Measurements from ENCODE around the gene KCNQ2. TPM values are rescaled to one million over a fixed set of nuclear protein-coding genes. Genes with fewer than 3 reads are reported as not detected.

The KCNQ2 gene
- total and polyA plus RNA-seq, 4 donors = not detected

DNA sequence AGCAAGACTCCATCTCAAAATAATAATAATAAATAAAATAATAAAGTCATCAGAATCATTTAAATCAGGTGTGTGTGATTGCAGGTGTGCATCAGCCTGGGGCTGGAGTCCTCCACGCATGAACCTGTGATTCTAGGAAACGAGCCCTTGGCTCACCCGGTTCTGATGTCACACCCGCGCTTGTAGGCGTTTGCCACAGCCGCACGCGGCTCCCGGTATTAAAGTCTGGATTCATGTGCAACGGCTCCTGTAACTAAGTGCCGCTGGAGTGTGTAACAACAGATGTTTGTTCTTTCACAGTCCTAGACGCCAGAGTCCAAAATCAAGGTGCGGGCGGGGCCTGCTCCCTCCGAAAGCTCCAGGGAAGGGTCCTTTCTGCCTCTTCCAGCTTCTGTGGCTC is 45.2 kb downstream of the KCNQ2 start:
- Histone ChIP-seq H3K27ac (ENCODE audit: low read depth in 1 of 2, low read length in 2 of 2) (no peak overlapping the region), H3K36me3 (ENCODE audit: control insufficient read depth in 4 of 4, insufficient read depth in 3 of 4, low read depth in 1 of 4, low read length in 3 of 4) (no peaks in the 10 kb centered on the region), H3K9me3 (ENCODE audit: control insufficient read depth in 4 of 4, low read length in 3 of 4) (no peaks in the 10 kb centered on the region), H3K4me1 (ENCODE audit: control insufficient read depth in 4 of 4, insufficient read depth in 4 of 4, low read length in 3 of 4) (no peaks in the 10 kb centered on the region), H3K4me3 (ENCODE audit: low read depth in 1 of 3, low read length in 3 of 3) (no peak overlapping the region), H3K27me3 (ENCODE audit: control insufficient read depth in 4 of 4, insufficient read depth in 4 of 4, low read length in 3 of 4) (peaks cover 0 to under 1% (median 0%) of the 10 kb centered on the region in 4 donors), H3K9ac (ENCODE audit: low read depth in 1 of 2, low read length in 2 of 2) (no peak overlapping the region)
- no peak for DNase-seq (ENCODE audit: low spot score)
- TF ChIP-seq FOXA2 (IDR thresholded peaks at IDR 0.05) = no peak
- TF ChIP-seq JUND (IDR thresholded peaks at IDR 0.05) = no peak
- TF ChIP-seq TAF1 (conservative IDR thresholded peaks at IDR 0.05) = no peak
- no peak for TF ChIP-seq SP1 (IDR thresholded peaks at IDR 0.05)
- TF ChIP-seq, protein P1, sequence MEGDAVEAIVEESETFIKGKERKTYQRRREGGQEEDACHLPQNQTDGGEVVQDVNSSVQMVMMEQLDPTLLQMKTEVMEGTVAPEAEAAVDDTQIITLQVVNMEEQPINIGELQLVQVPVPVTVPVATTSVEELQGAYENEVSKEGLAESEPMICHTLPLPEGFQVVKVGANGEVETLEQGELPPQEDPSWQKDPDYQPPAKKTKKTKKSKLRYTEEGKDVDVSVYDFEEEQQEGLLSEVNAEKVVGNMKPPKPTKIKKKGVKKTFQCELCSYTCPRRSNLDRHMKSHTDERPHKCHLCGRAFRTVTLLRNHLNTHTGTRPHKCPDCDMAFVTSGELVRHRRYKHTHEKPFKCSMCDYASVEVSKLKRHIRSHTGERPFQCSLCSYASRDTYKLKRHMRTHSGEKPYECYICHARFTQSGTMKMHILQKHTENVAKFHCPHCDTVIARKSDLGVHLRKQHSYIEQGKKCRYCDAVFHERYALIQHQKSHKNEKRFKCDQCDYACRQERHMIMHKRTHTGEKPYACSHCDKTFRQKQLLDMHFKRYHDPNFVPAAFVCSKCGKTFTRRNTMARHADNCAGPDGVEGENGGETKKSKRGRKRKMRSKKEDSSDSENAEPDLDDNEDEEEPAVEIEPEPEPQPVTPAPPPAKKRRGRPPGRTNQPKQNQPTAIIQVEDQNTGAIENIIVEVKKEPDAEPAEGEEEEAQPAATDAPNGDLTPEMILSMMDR (IDR thresholded peaks at IDR 0.05; ENCODE audit: low read depth, low read length, missing input control) = no peak
- no peak for TF ChIP-seq RXRA (IDR thresholded peaks at IDR 0.05)
- TF ChIP-seq, protein P2, sequence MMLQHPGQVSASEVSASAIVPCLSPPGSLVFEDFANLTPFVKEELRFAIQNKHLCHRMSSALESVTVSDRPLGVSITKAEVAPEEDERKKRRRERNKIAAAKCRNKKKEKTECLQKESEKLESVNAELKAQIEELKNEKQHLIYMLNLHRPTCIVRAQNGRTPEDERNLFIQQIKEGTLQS (IDR thresholded peaks at IDR 0.05) = no peak
- TF ChIP-seq, protein P3, sequence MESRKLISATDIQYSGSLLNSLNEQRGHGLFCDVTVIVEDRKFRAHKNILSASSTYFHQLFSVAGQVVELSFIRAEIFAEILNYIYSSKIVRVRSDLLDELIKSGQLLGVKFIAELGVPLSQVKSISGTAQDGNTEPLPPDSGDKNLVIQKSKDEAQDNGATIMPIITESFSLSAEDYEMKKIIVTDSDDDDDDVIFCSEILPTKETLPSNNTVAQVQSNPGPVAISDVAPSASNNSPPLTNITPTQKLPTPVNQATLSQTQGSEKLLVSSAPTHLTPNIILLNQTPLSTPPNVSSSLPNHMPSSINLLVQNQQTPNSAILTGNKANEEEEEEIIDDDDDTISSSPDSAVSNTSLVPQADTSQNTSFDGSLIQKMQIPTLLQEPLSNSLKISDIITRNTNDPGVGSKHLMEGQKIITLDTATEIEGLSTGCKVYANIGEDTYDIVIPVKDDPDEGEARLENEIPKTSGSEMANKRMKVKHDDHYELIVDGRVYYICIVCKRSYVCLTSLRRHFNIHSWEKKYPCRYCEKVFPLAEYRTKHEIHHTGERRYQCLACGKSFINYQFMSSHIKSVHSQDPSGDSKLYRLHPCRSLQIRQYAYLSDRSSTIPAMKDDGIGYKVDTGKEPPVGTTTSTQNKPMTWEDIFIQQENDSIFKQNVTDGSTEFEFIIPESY (IDR thresholded peaks at IDR 0.05) = no peak
- TF ChIP-seq, protein P4, sequence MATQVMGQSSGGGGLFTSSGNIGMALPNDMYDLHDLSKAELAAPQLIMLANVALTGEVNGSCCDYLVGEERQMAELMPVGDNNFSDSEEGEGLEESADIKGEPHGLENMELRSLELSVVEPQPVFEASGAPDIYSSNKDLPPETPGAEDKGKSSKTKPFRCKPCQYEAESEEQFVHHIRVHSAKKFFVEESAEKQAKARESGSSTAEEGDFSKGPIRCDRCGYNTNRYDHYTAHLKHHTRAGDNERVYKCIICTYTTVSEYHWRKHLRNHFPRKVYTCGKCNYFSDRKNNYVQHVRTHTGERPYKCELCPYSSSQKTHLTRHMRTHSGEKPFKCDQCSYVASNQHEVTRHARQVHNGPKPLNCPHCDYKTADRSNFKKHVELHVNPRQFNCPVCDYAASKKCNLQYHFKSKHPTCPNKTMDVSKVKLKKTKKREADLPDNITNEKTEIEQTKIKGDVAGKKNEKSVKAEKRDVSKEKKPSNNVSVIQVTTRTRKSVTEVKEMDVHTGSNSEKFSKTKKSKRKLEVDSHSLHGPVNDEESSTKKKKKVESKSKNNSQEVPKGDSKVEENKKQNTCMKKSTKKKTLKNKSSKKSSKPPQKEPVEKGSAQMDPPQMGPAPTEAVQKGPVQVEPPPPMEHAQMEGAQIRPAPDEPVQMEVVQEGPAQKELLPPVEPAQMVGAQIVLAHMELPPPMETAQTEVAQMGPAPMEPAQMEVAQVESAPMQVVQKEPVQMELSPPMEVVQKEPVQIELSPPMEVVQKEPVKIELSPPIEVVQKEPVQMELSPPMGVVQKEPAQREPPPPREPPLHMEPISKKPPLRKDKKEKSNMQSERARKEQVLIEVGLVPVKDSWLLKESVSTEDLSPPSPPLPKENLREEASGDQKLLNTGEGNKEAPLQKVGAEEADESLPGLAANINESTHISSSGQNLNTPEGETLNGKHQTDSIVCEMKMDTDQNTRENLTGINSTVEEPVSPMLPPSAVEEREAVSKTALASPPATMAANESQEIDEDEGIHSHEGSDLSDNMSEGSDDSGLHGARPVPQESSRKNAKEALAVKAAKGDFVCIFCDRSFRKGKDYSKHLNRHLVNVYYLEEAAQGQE (IDR thresholded peaks at IDR 0.05) = no peak
- no peak for TF ChIP-seq FOXA1 (IDR thresholded peaks at IDR 0.05)
- TF ChIP-seq EGR1 (IDR thresholded peaks at IDR 0.05; ENCODE audit: low read depth in 2 of 2) = no peak
- TF ChIP-seq HNF4G (IDR thresholded peaks at IDR 0.05) = no peak
- no peak for TF ChIP-seq GABPA (IDR thresholded peaks at IDR 0.05 in 1 of 2, conservative IDR thresholded peaks at IDR 0.05 in 1 of 2)
- no peak for TF ChIP-seq YY1 (IDR thresholded peaks at IDR 0.05)
- no peak for TF ChIP-seq NR2F2 (IDR thresholded peaks at IDR 0.05)
- 83% methylated on average over 16 of the region's 16 CpGs for WGBS

DNA sequence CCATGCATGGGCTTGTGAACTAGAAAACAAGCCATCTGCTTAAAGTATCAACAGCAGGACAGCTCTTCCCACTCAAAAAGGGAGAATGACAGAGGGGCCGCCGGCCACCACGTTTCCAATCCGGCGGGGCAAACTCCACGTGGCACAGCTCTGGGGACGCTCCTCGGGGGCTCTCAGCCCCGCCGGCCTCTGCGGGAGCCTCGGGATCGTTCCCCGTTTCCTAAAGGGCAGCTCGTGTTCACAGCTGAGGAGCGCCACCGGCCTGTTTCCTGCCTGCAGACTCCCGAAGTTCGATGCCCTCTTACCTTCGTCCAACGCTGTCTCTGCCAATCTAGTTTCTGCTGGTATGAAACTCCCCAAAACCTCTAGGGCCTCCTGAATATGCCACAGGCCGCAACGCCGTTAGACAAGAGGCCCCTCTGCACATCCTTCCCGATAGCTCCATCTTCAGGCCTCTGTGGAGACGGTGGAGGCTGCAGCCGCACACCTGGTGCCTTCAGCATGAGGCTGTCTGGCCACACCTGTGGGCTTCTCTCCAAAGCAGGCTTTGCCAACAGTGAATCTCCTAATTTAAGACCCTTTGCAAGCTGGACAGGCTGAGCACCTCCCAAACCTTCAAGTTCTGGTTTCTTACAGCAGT is 46.5 kb downstream of the KCNQ2 start:
- no peak overlapping the region for H3K9ac ChIP-seq (ENCODE audit: low read depth in 1 of 2, low read length in 2 of 2)
- no peak overlapping the region for H3K27ac ChIP-seq (ENCODE audit: low read depth in 1 of 2, low read length in 2 of 2)
- 80% methylated on average over 27 of the region's 27 CpGs for WGBS
- H3K9me3 ChIP-seq (ENCODE audit: control insufficient read depth in 4 of 4, low read length in 3 of 4) = no peaks in the 10 kb centered on the region
- H3K27me3 ChIP-seq (ENCODE audit: control insufficient read depth in 4 of 4, insufficient read depth in 4 of 4, low read length in 3 of 4) = peaks cover 0 to 7% (median 0%) of the 10 kb centered on the region in 4 donors
- no peaks in the 10 kb centered on the region for H3K4me1 ChIP-seq (ENCODE audit: control insufficient read depth in 4 of 4, insufficient read depth in 4 of 4, low read length in 3 of 4)
- TF ChIP-seq GABPA (IDR thresholded peaks at IDR 0.05 in 1 of 2, conservative IDR thresholded peaks at IDR 0.05 in 1 of 2) (no peak), FOXA2 (IDR thresholded peaks at IDR 0.05) (no peak), NR2F2 (IDR thresholded peaks at IDR 0.05) (no peak), SP1 (IDR thresholded peaks at IDR 0.05) (no peak), HNF4A (conservative IDR thresholded peaks at IDR 0.05) (no peak), TAF1 (conservative IDR thresholded peaks at IDR 0.05) (no peak), HNF4G (IDR thresholded peaks at IDR 0.05) (no peak)
- TF ChIP-seq, protein P5, sequence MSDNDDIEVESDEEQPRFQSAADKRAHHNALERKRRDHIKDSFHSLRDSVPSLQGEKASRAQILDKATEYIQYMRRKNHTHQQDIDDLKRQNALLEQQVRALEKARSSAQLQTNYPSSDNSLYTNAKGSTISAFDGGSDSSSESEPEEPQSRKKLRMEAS (IDR thresholded peaks at IDR 0.05) = no peak
- TF ChIP-seq, protein P1 (IDR thresholded peaks at IDR 0.05; ENCODE audit: low read depth, low read length, missing input control) = no peak
- TF ChIP-seq, protein P4 (IDR thresholded peaks at IDR 0.05) = no peak
- H3K36me3 ChIP-seq (ENCODE audit: control insufficient read depth in 4 of 4, insufficient read depth in 3 of 4, low read depth in 1 of 4, low read length in 3 of 4) = no peaks in the 10 kb centered on the region
- DNase-seq (ENCODE audit: low spot score) = no peak
- H3K4me3 ChIP-seq (ENCODE audit: low read depth in 1 of 3, low read length in 3 of 3) = no peak overlapping the region
